IPS DF 6.9 (cell line): ENCODE data around the gene ZNF581.
A peak's percentile ranks its signal among the peaks of the same experiment; 100 is the strongest.

Experiments
- DNase-seq: peaks from one replicate; pipeline ENCODE4 v3.0.0-alpha.2; 2013; ENCODE audit warnings: low read depth, low spot score
- H3K27ac ChIP-seq: one replicate; pipeline ENCODE4 v1.5.1; 2013; ENCODE audit warnings: low read length, control low read depth
- H3K27me3 ChIP-seq: 2 replicates; pipeline ENCODE4 v1.6.1; 2013; ENCODE audit warnings: mild to moderate bottlenecking, low read length; ENCODE audit not compliant: control insufficient read depth, insufficient read depth
- H3K36me3 ChIP-seq: 2 replicates; pipeline ENCODE4 v1.6.1; 2013; ENCODE audit warnings: low read length; ENCODE audit not compliant: control insufficient read depth, insufficient read depth
- H3K4me1 ChIP-seq: 2 replicates; pipeline ENCODE4 v1.6.1; 2013; ENCODE audit warnings: low read length; ENCODE audit not compliant: control insufficient read depth, insufficient read depth
- H3K4me3 ChIP-seq: 2 replicates; pipeline ENCODE4 v1.5.1; 2013; ENCODE audit warnings: mild to moderate bottlenecking, low read length
- H3K9me3 ChIP-seq: 2 replicates; pipeline ENCODE4 v1.6.1; 2013; ENCODE audit warnings: low read length, inconsistent platforms; ENCODE audit not compliant: control insufficient read depth, insufficient read depth
- WGBS: extraction: QIAGEN DNeasy Blood & Tissue Kit; methylation state at CpG from one replicate; pipeline ENCODE4 v1.1.7; 2013; ENCODE audit warnings: mixed read lengths, missing lambda C conversion rate; ENCODE audit not compliant: insufficient read length, insufficient coverage; 5-methylcytosine and 5-hydroxymethylcytosine counted together

ZNF581 gene

GRCh38 chr19:55667511-55667910 is 24.1 kb downstream of the ZNF581 start:
- H3K4me1 ChIP-seq: no peaks in the 10 kb centered on the region
- H3K36me3 ChIP-seq: peaks cover 67% of the 10 kb centered on the region
- whole genome bisulfite sequencing: no CpG with 5 or more reads among the region's 12 CpGs
- DNase-seq: no peak
- H3K4me3 ChIP-seq: no peak overlapping the region
- no peaks in the 10 kb centered on the region for H3K27me3 ChIP-seq
- H3K9me3 ChIP-seq: no peaks in the 10 kb centered on the region
- no peak overlapping the region for H3K27ac ChIP-seq

GRCh38 chr19:55667958-55668357 is 24.5 kb downstream of the ZNF581 start:
- Histone ChIP-seq H3K27ac (no peak overlapping the region), H3K4me3 (no peak overlapping the region), H3K27me3 (no peaks in the 10 kb centered on the region), H3K9me3 (no peaks in the 10 kb centered on the region), H3K36me3 (peaks cover 63% of the 10 kb centered on the region), H3K4me1 (no peaks in the 10 kb centered on the region)
- no peak for DNase-seq
- no CpG with 5 or more reads among the region's 11 CpGs for WGBS

- Histone ChIP-seq H3K9me3 (no peaks in the 10 kb centered on the region), H3K27ac (no peak overlapping the region), H3K27me3 (no peaks in the 10 kb centered on the region), H3K36me3 (peaks cover 54% of the 10 kb centered on the region), H3K4me3 (no peak overlapping the region), H3K4me1 (no peaks in the 10 kb centered on the region)
- no CpG with 5 or more reads among the region's 30 CpGs for WGBS
- DNase-seq: no peak
Measured at GRCh38 chr19:55668603-55669348, 25.3 kb downstream of the ZNF581 start.

DNA sequence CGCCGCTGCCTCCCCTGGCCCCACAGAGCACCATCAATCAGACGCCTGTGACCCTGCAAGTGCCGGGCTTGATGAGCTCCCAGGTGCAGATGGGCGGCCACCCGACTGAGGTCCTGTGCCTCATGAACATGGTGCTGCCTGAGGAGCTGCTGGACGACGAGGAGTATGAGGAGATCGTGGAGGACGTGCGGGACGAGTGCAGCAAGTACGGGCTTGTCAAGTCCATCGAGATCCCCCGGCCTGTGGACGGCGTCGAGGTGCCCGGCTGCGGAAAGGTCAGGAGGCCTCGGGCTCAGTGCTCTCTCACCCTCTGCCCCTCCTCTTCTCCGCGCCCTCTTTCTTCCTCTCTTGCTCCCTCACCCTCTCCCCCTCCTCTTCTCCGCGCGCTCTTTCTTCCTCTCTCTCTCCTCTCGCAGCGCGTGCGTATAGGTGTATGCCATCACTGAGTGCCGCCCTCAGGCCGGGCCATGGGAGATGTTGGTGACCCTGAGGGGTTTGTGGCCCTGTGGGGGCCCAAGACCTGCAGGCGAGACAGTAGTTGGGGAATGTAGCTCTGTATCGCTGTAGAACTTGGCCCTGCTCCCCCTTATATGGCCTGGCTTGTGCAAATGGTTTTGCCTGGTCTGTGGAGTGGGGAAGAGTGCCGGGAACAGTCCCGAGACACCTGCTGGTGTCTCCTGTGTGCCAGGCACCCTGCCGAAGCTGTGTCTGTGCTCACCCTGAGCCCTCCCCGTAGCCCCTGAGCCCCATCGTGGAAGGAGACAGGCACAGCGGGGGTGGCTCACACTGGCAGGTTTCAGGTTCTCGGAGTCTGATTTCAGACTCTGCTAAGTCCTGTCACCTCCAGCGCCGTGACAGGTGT is 26.2 kb downstream of the ZNF581 start:
- no peak overlapping the region for H3K4me3 ChIP-seq
- H3K27ac ChIP-seq: no peak overlapping the region
- DNase-seq: no peak
- H3K36me3 ChIP-seq: peaks cover 47% of the 10 kb centered on the region
- H3K4me1 ChIP-seq: no peaks in the 10 kb centered on the region
- no peaks in the 10 kb centered on the region for H3K9me3 ChIP-seq
- no peaks in the 10 kb centered on the region for H3K27me3 ChIP-seq
- WGBS: 100% methylated on average over 4 of the region's 43 CpGs

DNA sequence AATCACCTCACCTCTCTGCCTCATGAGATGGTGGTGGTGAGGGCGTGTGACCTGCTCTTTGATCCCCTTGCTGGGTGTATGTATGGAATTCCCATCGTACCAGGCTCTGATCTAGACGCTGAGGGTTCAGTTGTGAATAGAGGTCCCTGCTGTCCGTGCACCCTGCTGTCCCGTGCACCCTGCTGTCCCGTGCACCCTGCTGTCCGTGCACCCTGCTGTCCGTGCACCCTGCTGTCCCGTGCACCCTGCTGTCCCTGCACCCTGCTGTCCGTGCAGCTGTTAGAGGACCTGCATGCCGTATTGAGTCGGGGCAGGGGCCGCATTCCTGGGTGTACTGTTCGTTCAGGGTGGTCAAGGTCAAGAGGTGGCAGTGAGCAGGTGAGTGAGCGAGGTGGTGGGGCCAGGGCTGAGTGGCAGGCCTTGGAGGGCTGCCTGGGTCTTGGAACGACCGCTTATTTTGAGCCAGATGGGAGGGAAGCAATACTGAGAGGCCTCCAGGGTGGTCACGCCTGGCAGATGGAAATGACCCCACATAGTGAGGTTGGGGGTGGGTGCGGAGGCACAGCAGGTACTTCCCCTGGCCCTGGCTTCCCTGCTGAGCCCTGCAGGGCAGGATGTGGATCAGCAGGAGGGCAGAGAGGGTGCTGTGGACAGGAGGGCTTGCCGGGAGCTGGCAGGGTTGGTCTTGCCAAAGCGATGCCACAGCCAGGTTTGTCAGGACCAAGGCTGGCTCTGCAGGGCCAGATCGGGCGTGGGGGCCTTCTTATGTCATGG is 27.0 kb downstream of the ZNF581 start:
- peaks cover 43% of the 10 kb centered on the region for H3K36me3 ChIP-seq
- H3K27ac ChIP-seq: no peak overlapping the region
- no peaks in the 10 kb centered on the region for H3K27me3 ChIP-seq
- no peak for DNase-seq
- WGBS: no CpG with 5 or more reads among the region's 23 CpGs
- no peaks in the 10 kb centered on the region for H3K9me3 ChIP-seq
- H3K4me1 ChIP-seq: no peaks in the 10 kb centered on the region
- no peak overlapping the region for H3K4me3 ChIP-seq

GRCh38 chr19:55671054-55671378 is 27.6 kb downstream of the ZNF581 start:
- no peak for DNase-seq
- H3K36me3 ChIP-seq: peaks cover 40% of the 10 kb centered on the region
- no peak overlapping the region for H3K27ac ChIP-seq
- no peaks in the 10 kb centered on the region for H3K27me3 ChIP-seq
- no peaks in the 10 kb centered on the region for H3K4me1 ChIP-seq
- H3K4me3 ChIP-seq: no peak overlapping the region
- WGBS: no CpG with 5 or more reads among the region's 2 CpGs
- no peaks in the 10 kb centered on the region for H3K9me3 ChIP-seq

DNA sequence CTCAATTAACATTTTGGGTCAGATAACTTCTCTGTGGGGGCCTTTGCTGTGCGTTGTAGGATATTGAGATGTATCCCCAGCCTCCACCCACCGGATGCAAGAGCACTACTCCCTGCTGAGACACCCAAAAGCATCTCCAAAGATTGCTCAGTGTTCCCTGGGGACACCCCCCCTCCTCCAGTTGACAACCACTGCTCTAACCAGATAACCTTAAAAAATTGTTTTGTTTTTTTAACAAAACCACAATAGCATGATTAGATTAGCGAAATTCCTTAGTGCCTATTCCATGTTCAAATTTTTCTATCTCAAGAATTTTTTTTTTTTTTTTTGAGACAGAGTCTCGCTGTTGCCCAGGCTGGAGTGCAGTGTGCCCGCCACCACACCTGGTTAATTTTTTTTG is 29.0 kb downstream of the ZNF581 start:
- H3K27me3 ChIP-seq: no peaks in the 10 kb centered on the region
- H3K27ac ChIP-seq: no peak overlapping the region

GRCh38 chr19:55673465-55673864 is 30.0 kb downstream of the ZNF581 start:
- H3K36me3 ChIP-seq: peaks cover 21% of the 10 kb centered on the region
- H3K27ac ChIP-seq: no peak overlapping the region
- no peaks in the 10 kb centered on the region for H3K4me1 ChIP-seq
- H3K9me3 ChIP-seq: no peaks in the 10 kb centered on the region
- H3K27me3 ChIP-seq: no peaks in the 10 kb centered on the region
- WGBS: no CpG with 5 or more reads among the region's 9 CpGs
- DNase-seq: no peak
- H3K4me3 ChIP-seq: no peak overlapping the region

More for the DNA sequence above, 29.0 kb downstream of the ZNF581 start:
- Histone ChIP-seq H3K4me1 (no peaks in the 10 kb centered on the region), H3K9me3 (no peaks in the 10 kb centered on the region), H3K4me3 (no peak overlapping the region), H3K36me3 (peaks cover 26% of the 10 kb centered on the region)
- DNase-seq: no peak
- no CpG with 5 or more reads among the region's 5 CpGs for WGBS

DNA sequence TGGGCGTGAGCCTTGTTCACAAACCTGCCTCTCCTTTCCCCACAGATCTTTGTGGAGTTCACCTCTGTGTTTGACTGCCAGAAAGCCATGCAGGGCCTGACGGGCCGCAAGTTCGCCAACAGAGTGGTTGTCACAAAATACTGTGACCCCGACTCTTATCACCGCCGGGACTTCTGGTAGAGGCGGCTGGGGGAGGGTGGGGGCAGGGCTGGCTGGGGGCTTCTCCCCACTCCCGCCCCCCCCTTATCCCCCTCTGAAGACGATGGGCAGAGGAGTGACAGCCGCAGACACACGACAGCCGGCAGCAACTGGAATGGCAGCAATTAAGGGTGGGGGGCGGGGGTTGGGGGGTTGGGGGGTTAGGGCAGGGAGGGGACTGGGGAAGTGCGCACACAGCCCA is 30.4 kb downstream of the ZNF581 start:
- peaks cover 19% of the 10 kb centered on the region for H3K36me3 ChIP-seq
- no peak for DNase-seq
- no peak overlapping the region for H3K27ac ChIP-seq
- H3K27me3 ChIP-seq: no peaks in the 10 kb centered on the region
- H3K4me1 ChIP-seq: no peaks in the 10 kb centered on the region
- WGBS: no CpG with 5 or more reads among the region's 15 CpGs
- H3K9me3 ChIP-seq: no peaks in the 10 kb centered on the region
- no peak overlapping the region for H3K4me3 ChIP-seq

DNA sequence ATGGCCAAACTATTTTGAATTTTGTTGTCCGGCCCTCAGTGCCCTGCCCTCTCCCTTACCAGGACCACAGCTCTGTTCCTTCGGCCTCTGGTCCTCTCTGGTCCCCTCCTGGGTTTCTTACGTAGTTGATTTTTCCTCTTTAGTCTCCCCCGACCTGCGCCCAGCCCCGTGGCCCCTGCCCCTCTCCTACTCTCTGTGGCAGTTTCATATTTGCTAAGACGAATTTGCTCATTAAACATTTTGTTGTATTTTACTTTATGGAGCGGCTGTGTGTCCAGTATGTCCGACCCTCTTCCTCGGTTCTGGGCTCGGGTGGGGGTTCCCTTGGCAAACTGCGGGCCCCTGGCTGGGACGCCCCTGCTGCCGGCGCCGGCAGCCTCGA is 31.0 kb downstream of the ZNF581 start:
- Histone ChIP-seq H3K36me3 (peaks cover 14% of the 10 kb centered on the region), H3K4me1 (no peaks in the 10 kb centered on the region), H3K9me3 (no peaks in the 10 kb centered on the region), H3K27ac (no peak overlapping the region), H3K27me3 (no peaks in the 10 kb centered on the region), H3K4me3 (peak overlapping the region; percentile 92; the same call in 1 of the 2 replicates)
- no CpG with 5 or more reads among the region's 17 CpGs for WGBS
- DNase-seq: no peak
